Activated CD4-positive, alpha-beta T cell treated with anti-CD3 and anti-CD28 coated beads, Interleukin-2, amount 50 U/mL, for 4 hours (primary cell): ENCODE measurements around the gene CCNE1.
"Not testable (repeated sequence)": the region's sequence is repeated elsewhere in the genome, so short reads cannot be mapped to it uniquely, and the experiment has no call there.

ENCODE experiments used
- DNase-seq, 2 experiments: peaks; one replicate each; pipeline ENCODE4 v3.0.0-alpha.2; 2020

The CCNE1 gene

DNA sequence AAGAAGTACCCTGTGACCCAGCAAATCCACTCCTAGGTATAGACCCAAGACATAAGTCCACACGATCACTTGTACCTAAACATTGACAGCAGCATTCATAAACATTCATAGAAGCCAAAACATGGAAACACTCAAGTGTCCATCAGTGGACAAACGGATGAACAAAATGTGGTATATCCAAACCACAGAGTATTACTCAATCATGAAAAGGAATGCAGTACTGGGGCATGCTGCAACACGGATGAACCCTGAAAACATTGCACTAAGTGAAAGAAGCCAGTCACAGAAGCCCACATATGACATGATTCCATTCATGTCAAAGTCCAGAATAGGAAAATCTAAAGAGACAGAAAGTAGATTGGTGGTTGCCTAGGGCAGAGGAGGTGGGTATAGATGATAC, 22.8 kb upstream of the CCNE1 start:
- no peak for DNase-seq

DNA sequence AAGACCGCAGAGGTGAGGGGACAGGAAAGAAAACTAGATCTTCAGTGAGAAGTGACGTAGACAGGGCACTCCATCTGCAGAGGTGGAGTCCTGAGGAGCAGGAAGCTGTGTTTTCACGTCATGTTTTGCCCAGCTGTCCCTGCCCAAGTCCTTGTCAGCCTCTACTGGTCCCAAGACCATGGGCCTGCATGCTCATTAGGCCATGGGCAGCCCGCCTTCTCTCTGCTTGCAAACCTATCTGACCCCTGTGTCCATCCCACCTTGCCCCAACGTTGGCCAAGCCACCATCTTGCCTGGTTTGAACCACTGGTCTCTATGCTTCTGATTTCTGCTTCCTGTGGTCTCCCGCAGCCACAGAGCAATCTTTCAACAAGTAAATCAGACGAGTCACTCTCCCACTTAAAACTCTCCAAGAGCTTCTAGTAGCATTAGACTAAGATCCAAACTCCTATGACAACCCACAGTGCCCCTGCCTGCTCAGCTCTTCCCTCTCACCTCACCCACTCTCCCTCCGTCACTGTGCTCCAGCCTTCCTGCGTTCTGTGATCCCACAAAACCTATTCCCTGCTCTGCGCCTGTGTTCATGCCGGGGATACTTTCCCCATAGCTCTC, 18.6 kb upstream of the CCNE1 start:
- DNase-seq = no peak

DNA sequence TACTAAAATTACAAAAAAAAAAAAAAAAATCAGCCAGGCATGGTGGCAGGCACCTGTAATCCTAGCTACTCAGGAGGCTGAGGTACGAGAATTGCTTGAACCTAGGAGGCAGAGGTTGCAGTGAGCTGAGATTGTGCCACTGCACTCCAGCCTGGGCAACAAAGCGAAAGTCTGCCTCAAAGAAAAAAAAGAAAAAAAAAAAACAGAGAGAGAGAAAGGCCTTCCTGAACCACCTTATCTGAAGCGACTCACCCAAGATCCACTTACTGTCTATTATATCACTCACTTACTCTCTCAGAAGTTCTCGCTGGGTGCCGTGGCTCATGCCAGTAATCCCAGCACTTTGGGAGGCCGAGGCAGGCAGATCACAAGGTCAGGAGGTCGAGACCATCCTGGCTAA, 17.3 kb upstream of the CCNE1 start:
- DNase-seq = not testable (repeated sequence)

DNA sequence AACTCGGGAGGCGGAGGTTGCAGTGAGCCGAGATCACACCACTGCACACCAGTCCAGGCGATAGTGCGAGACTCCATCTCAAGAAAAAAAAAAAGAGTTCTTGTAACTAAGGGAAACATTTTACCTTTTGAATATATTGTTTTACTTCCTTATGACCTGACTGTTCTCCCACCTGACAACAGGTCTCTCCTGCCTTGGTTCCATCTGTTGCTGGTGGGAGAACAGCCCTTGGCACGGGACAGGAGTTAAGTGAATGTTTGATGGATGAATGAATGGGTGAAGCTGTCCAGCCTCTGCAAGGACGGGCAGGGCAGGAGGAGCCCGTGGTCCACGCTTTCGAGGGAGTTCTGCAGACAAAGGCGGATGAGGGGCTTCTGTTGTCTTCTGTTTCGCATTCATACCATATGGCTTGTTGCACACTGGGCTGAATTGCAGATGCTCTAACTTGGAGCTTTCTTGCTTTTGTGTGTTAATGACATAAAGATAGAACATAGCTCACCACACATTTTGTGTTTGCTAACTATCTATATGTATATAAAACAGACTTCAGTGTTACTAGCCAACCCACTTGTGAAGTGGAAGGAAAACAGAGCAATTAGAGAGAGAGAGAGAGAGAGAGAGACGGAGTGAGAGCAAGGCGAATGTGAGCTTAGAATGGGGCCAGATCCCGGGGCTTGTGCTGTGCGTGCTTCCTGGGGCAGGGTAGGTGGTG, 16.2 kb upstream of the CCNE1 start:
- no peak for DNase-seq

DNA sequence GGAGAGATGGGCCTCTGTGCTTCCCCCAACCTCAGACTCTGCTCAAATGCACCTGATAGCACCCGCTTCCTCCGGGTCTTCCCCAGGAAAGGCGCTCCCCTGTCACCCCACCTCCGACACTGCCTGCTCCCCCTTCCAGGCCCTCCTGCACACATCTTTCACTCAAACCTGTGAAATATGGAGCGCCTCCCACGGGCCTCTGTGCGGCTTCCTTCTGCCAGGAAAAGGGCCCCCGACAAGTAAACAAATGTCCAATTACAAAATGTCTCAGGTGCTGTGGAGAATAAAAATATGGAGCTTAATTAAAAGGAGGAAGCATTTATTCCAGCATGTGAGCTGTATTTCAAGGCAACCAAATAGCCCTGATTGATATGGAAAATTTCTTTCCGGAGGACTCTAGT, 15.6 kb upstream of the CCNE1 start:
- no peak for DNase-seq

DNA sequence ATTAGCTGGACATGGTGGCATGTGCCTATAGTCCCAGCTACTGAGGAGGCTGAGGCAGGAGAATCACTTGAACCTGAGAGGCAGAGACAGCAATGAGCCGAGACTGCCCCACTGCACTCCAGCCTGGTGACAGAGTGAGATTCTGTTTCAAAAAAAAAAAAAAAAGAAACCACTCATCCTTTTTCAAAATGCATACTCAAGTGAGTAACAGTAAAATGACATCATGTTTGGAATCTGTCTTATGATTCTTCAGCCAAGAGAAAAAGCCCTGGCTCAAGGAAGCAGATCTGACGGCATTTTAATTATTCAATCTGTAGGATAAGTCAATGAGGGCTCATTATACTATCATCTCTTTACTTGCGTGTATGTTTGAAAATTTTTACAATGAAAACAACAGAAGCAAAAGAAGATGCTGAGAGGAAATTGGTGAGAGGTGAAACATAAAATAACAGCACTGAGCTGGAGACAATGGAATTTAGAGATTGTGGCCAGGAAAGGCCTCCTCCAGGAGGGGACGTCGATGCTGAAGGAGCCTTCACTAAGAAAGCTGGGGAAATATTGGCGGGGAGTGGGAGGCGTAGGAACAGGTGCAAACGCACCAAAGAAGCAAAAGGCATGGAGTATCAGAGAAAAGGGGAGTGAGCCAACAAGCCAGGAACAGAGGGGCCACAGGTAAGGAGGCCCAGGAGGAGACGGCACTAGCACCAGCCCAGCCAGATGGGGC, 12.9 kb upstream of the CCNE1 start:
- DNase-seq = no peak

DNA sequence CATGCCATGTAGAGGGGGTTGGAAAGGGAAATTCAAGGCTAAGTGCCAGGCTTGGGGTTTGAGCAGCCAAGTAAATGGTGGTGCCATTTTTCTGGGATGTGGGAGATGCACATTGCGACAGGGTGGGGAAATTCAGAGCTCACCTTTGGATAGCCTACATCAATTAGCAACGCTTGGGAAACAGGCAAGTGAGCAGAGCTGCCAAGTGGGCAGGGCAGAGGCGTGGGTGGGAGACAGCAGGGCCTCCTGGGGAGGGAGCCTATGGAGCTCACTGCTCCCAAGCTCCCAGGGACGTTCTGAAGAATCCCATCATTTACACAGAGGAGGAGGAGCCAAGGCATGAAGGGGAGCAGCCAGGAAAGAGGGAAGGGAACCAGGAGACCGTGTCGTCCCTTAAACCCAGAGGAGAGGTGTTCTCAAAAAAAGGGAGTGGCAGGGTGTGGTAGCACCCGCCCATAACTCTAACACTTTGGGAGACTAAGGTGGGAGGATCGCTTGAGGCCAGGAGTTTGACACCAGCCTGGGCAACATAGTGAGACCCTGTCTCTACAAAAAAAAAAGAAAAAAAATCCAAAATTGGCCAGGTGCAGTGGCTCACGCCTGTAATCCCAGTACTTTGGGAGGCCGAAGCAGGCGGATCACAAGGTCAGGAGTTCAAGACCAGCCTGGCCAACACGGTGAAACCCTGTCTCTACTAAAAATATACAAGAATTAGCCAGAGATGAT, 11.5 kb upstream of the CCNE1 start:
- no peak for DNase-seq

DNA sequence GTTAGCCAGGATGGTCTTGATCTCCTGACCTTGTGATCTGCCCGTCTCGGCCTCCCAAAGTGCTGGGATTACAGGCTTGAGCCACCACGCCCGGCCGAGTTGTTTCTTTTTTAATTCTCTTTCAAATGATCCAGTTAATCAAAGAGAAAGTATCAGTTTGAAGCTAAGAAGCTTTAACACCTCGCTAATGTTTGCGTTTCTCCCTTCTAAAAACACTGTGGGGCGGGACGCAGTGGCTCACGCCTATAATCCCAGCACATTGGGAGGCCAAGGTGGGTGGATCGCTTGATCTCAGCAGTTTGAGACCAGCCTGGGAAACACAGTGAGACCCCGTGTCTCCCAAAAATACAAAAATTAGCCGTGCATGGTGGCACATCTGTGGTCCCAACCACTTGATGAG, 7.8 kb upstream of the CCNE1 start:
- DNase-seq = not testable (repeated sequence)

DNA sequence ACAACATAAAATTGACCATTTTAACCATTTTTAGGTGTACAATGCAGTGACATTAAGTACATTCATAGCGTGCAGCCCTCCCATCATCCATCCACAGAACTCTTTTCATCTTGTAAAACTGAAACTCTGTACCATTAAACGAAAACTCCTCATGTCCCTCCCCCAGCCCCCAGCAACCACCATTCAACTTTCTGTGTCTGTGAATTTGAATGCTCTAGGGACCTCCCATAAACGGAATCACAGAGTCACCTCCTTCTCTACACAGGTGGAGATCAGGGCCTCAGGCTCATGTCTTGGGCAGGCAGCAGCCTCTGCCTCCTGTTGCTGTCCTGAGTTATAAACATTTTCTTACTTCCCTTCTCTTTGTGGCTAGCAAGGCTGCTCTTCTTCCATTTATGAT, 7.3 kb upstream of the CCNE1 start:
- no peak for DNase-seq

DNA sequence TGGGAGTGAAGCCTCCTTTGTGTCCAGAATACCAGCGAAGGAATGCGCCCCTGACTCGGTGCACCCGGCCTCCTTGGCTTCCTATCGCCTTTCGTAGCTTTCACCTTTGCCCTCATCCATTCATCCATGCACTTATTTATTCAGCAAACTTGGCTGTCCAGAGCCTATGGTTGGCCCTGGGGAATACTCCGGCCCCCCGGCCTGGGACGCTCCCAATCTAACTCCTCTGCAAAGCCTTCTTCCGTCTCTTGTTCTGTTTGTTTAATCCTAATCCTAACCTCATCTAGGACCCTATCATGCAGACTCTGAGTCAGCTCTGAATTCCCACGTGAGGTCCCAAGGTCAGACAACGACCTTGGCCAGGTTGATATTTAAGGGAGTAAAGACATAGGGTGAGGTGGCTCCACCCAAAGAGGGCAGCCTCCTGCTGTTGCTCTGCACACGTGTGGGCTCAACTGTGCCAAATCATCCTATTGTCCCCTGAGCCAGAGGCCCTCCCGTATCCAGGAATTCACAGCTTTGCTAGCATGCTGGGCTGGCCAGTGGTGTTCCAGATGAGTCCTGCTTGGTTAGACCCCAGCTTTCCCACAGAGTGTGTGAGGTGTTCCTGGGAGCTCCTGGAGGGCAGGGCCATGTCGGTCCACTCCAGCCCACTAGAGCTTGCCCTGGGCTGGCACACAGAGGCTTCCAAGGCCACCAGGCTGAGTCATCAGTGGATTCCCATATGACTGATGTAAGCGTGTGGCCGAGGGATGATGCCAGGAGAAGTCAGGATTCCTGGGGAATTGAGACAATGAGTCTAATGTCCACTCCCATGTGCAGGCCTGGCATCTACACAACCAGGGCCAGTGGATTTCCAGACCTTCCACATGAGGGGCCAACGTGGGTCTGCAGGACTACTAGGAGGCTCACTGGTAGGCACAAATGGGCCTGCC, 6.5 kb upstream of the CCNE1 start:
- DNase-seq = no peak

DNA sequence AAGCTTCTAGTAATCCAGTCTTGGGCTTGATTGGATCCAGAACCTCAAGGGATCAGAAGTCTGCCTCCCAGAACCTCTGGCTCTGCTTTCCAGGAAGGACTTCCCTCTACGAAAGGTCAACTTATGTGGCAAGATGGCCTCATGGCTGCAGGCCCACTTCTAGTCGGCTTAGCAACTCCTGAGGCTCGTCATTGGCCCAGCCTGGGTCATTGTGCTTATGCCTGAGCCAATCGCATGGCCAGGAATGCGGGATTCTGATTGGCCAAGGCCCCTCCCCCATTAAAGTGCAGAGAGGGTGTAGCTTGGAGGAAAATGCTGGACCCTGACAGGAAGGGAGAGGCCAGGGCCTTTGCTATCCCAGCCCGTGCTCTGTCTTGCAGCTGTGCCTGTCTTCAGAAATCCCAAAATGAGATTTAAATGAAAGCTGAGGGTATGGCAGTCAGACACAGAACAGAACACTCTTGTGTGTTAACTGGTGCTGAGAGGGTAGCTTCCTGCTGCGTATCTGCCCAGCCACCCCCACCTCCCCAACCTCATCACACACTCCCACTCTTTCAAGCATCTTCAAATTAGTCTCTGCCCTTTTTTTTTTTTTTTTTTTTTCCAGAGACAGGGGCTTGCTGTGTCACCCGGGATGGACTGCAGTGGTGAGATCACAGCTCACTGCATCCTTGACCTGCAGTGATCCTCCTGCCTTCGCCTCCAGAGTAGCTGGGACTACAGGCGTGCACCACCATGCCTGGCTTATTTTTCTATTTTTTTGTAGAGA, 5.5 kb upstream of the CCNE1 start:
- no peak for DNase-seq

DNA sequence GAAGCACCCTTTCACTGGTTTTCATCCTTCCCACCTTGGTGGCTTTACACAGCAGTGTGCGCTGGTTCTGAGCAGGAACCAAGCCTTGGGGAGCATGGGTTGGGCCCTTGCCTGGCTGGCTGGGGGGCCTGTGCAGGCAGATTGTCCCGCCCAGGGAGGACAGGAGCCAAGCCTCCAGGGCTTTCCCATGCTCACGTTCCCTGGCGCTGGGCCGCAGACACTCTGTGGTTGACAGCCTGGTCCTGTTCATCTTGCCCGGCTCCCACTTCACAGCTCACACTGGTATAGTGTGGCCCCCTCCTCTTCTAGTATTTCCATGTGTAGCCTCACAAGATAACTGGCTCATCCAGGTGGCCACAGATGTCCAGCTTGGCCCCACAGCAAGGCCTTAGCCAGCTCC, 4.6 kb upstream of the CCNE1 start:
- no peak for DNase-seq

DNA sequence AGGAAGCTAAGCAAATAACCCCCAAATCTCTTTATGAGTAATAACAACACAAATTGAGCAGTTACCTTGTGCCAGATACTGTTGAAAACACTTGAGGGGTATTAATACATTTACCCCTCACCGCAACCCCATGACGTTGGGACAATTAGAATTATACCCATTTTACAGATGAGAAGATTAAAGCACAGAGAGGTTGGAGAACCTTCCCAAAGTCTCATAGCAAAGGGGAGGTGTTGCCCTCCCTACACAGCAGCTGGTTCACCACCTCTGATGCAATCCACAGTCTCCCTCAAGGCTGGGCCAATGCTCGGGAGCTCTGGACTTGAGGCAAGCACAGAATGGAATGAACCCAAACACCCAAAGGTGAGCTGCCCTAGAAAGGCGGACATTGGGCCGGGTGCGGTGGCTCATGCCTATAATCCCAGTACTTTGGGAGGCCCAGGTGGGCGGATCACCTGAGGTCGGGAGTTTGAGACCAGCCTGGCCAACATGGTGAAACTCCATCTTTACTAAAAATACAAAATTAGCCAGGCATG, 3.9 kb upstream of the CCNE1 start:
- DNase-seq = no peak

DNA sequence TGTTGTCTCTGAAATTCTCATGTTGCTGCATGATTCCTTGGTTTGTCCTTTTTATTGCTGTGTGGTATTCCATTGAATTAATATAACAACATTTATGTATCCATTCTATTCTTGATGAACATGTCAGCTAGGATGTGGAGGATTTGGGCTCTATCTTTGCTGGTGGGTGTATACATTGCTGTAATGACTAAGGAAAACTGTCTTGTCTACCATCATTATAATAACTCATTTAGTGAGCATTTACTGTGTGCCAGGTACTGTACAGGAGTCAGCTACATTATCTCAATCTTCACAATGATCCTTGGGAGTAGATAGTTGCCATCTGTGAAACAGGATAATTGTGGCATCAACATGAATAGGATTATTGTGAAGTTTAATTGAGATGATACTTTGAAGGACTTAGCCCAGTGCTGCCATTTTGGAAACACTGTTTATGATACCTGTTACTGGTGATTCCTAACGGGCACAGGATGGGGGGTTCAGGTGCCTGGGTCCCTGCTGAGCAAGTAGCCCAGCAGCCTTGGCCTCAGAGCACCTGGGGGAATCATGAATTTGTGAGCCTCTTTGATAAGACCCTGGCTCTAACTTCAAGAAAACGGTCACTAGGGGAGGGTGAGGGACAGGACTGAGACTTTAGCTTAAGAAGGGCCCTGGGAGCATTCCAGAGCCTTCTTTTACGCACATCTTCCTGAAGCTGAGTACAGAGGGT, 1.8 kb upstream of the CCNE1 start:
- DNase-seq = no peak

DNA sequence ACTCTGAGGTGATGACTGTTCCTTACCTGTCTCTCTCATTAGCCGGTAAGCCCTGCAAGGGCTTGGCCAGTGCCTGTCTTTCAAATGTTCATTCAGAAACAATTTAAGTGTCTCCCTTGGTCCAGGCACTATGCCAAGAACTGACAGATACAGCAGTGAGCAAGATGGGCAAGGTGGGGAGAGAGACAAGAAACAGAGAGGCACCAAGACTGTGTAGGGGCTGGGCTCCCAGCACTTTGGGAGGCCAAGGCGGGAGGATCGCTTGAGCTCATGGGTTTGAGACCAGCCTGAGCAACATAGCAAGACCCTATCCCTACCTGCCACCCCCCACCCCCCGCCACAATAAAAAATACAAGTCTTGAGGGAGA, 1.3 kb upstream of the CCNE1 start:
- DNase-seq = no peak

DNA sequence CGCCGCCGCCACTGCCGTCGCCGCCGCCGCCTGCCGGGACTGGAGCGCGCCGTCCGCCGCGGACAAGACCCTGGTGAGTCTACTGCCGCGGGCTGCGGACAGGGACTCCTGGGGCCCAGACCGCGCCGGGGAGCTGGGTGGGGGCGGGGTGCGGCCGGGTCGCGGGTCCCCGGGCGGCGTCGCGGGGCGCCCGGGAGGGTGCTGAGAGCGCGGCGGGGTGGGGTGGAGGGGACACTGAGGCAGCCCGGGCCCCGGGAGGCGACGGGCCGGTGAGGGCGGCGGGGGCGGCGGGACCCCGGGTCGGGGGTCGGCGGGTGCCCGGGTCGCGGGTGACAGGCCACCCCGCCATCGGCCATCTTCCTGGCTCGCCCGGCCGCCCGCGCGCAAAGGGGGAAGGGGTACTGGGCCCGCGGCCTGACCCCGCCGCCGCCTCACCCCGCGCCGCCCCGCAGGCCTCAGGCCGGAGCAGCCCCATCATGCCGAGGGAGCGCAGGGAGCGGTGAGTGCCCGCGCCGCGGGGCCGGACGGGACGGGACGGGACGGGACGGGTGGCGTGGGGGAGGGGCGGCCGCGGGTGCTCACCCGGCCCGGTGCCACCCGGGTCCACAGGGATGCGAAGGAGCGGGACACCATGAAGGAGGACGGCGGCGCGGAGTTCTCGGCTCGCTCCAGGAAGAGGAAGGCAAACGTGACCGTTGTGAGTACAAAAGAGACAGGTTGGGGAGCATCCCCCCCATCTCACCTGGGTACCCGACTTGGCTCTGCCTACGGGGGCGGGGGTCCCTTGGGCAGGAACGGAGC, 489 bp downstream of the CCNE1 start:
- DNase-seq = no peak

DNA sequence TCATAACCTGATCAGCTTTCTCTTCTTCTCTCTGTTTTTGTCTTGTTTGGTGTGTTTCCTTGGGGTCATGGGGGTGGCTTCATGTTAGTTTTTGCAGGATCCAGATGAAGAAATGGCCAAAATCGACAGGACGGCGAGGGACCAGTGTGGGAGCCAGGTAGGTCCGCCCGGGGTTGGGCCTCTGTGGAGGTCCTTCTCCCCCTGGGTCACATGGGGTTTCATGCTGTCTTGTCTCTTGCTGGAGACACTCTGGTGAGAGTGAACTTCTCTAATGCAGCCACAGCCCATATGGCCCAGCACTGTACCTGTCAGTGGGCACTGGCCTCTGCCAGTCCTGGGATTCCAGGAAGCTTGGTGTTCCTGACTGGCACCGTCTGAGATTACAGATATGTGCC, 1.1 kb downstream of the CCNE1 start:
- no peak for DNase-seq

DNA sequence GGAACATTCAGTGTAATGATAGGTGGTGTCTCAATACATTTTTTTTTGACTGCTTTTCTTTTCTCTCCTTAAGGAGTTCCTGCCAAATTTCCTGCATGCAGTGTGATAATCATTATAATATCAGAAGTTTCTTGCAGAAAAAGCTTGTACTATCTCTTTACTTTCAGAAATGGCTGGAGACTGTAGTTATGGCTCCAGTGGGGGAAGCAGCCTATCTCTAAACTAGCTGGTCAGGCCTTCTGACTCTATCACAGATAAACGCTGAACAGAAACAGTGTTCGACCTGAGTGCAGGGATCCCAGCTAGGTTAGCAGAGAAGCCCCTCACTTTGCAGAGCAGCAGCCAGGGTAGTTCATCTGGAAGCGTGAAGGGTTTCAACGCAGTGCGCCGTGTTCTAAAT, 1.9 kb downstream of the CCNE1 start:
- no peak for DNase-seq

DNA sequence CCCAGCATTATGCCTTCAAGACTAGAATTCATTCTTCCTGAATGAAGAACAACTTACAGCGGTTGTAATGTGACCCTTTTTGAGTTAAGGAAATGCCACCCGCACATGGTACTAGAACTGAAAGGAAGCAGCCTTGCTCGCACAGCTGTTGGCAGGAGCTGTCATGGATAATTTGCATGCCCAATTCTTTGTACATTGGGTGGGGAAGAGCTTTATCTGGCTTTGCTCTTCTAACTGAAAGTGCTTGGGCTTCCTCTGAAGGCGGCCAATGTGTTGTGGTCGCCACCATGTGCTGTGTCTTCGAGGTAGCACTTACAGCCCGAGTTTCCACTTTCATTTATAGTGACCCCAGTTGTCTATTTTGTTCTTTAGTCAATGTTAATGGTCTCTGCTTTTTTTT, 3.4 kb downstream of the CCNE1 start:
- DNase-seq = no peak

DNA sequence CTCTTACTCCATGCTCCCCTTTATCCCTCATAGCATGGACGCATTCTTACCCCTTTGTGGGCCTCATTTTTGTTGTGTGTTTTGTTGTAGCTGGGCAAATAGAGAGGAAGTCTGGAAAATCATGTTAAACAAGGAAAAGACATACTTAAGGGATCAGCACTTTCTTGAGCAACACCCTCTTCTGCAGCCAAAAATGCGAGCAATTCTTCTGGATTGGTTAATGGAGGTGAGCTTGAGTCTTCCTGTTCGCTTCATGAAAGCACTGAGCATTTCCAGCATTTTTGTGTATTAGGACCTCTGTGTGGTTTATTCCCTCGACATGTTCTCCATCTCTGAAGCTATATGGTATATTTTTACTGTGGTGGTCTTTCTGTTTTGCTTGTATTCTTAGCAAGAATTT, 5.5 kb downstream of the CCNE1 start:
- no peak for DNase-seq
